ENCODE results near the gene SLC4A4. TPM values are rescaled to one million over a fixed set of nuclear protein-coding genes. Genes with fewer than 3 reads are reported as not detected.

Gene SLC4A4
- total RNA-seq, 1 donor from 2014 or later, result 0.32 TPM

DNA sequence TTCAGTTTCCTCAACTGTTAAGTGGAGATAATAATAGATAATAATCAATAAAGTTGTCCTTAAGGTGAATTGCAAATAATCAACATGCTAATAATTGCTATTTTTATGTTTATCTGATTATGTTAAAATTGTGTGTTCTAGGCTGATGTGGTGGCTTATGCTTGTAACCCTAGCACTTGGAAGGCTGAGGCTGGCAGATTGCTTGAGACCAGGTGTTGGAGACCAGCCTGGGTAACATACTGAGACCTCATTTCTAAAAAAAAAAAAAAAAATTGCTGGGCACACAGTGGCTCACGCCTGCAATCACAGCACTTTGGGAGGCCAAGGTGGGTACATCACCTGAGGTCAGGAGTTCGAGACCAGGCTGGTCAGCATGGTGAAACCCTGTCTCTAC lies 269.9 kb downstream of the SLC4A4 start:
- H3K36me3 ChIP-seq, result no peaks in the 10 kb centered on the region
- no peaks in the 10 kb centered on the region for H3K4me1 ChIP-seq
- TF ChIP-seq, protein P1, sequence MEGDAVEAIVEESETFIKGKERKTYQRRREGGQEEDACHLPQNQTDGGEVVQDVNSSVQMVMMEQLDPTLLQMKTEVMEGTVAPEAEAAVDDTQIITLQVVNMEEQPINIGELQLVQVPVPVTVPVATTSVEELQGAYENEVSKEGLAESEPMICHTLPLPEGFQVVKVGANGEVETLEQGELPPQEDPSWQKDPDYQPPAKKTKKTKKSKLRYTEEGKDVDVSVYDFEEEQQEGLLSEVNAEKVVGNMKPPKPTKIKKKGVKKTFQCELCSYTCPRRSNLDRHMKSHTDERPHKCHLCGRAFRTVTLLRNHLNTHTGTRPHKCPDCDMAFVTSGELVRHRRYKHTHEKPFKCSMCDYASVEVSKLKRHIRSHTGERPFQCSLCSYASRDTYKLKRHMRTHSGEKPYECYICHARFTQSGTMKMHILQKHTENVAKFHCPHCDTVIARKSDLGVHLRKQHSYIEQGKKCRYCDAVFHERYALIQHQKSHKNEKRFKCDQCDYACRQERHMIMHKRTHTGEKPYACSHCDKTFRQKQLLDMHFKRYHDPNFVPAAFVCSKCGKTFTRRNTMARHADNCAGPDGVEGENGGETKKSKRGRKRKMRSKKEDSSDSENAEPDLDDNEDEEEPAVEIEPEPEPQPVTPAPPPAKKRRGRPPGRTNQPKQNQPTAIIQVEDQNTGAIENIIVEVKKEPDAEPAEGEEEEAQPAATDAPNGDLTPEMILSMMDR (IDR thresholded peaks at IDR 0.05), result no peak
- no peaks in the 10 kb centered on the region for H3K9me3 ChIP-seq
- H3K4me3 ChIP-seq, result no peak overlapping the region
- no peaks in the 10 kb centered on the region for H3K27me3 ChIP-seq
- DNase-seq (ENCODE audit: low spot score in 2 of 2), result no peak
- H3K27ac ChIP-seq, result no peak overlapping the region
- intact Hi-C loops (cut with DNase I), result no loop called here

DNA sequence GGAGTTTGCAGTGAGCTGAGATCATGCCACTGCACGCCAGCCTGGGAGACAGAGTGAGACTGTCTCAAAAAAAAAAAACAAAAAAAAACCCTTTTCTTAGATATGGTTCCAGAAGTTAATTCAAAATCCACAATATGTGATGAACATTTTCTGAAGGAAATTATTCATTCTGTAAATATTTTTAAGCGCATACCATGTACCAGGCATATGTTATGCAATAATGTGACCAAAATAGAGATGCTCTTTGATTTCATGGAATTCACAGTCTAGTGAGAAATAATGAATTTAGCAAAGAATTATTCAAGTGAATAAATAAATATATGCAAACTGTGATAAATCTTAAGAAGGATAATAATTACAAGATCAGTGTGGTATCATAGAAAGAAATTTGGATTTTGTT lies 270.3 kb downstream of the SLC4A4 start:
- no peaks in the 10 kb centered on the region for H3K4me1 ChIP-seq
- no peaks in the 10 kb centered on the region for H3K36me3 ChIP-seq
- H3K27me3 ChIP-seq, result no peaks in the 10 kb centered on the region
- DNase-seq (ENCODE audit: low spot score in 2 of 2), result no peak
- H3K27ac ChIP-seq, result no peak overlapping the region
- intact Hi-C loops (cut with DNase I), result no loop called here
- TF ChIP-seq, protein P1 (IDR thresholded peaks at IDR 0.05), result no peak
- no peak overlapping the region for H3K4me3 ChIP-seq
- no peaks in the 10 kb centered on the region for H3K9me3 ChIP-seq

DNA sequence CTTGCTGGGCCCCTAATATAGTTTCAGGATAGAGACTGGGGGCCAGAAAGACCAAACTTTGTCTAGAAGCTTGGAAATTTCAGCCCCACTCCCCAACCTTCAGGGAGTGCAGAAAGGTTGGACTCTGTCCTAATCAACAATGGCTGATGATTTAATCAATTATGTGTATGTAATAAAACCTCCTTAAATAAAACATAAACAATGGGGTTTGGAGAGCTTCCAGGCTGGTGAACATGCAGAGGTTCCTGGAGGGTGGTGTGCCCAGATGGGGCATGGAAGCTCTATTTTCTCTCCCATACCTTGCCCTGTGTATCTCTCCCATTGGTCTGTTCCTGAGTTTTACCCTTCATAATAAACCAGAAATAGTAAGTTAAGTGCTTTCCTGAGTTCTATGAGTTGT lies 270.8 kb downstream of the SLC4A4 start:
- Histone ChIP-seq H3K27me3 (no peaks in the 10 kb centered on the region), H3K4me1 (no peaks in the 10 kb centered on the region), H3K36me3 (no peaks in the 10 kb centered on the region), H3K27ac (no peak overlapping the region), H3K9me3 (no peaks in the 10 kb centered on the region), H3K4me3 (no peak overlapping the region)
- intact Hi-C loops (cut with DNase I), result no loop called here
- no peak for DNase-seq (ENCODE audit: low spot score in 2 of 2)
- TF ChIP-seq, protein P1 (IDR thresholded peaks at IDR 0.05), result no peak

DNA sequence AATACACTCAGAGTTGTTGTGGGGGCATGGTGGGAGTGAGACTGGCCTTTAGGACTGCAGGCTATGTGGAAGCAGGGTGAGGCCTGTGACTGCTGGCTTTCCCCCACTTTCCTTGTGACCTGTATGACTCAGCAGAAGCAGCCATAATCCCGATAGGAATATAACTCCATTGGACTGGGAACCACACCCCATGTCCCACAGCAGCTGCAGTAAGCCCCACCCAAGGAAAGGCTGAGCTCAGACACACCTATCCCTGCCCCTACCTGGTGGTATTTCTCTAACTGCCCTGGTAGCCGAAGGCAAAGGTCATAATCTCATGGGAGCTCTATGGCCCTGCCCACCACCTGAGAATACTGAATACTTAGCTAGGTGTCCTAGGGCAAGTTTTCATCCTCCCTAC lies 275.8 kb downstream of the SLC4A4 start:
- Histone ChIP-seq H3K36me3 (no peaks in the 10 kb centered on the region), H3K9me3 (no peaks in the 10 kb centered on the region), H3K27ac (no peak overlapping the region), H3K4me1 (no peaks in the 10 kb centered on the region), H3K4me3 (no peak overlapping the region), H3K27me3 (no peaks in the 10 kb centered on the region)
- DNase-seq (ENCODE audit: low spot score in 2 of 2), result no peak
- intact Hi-C loops (cut with DNase I), result no loop called here
- TF ChIP-seq, protein P1 (IDR thresholded peaks at IDR 0.05), result no peak

DNA sequence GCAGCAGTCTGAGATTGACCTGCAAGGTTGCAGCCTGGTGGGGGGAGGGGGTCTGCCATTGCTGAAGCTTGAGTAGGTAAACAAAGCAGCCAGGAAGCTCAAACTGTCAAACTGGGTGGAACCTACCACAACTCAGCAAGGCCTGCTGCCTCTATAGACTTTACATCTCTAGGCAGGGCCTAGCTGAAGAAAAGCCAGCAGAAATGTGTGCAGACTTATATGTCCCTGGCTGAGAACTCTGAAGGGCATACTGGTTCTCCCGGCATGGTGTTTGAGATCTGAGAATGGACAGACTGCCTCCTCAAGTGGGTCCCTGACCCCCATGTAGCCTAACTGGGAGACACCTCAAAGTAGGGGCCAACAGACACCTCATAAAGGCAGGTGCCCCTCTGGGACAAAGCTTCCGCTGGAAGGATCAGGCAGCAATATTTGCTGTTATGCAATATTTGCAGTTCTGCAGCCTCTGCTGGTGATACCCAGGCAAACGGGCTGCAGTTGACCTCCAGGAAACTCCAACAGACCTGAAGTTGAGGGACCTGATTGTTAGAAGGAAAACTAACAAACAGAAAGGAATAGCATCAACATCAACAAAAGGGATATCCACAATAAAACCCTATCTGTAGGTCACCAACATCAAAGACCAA lies 277.5 kb downstream of the SLC4A4 start:
- intact Hi-C loops (cut with DNase I), result no loop called here
- Histone ChIP-seq H3K4me3 (no peak overlapping the region), H3K27me3 (no peaks in the 10 kb centered on the region), H3K27ac (no peak overlapping the region), H3K4me1 (no peaks in the 10 kb centered on the region), H3K9me3 (no peaks in the 10 kb centered on the region), H3K36me3 (no peaks in the 10 kb centered on the region)
- TF ChIP-seq, protein P1 (IDR thresholded peaks at IDR 0.05), result no peak
- DNase-seq (ENCODE audit: low spot score in 2 of 2), result no peak

Measured in ascending aorta (tissue), 2 donors.